NB4 (cell line): ENCODE results near the gene LRFN2.
A peak's percentile ranks its signal among the peaks of the same experiment; 100 is the strongest.

Experiments used
- DNase-seq: peaks from one replicate; pipeline ENCODE4 v3.0.0; 2010; ENCODE audit warnings: low read depth
- H3K4me3 ChIP-seq: one replicate; pipeline ENCODE4 v1.5.1; 2011; ENCODE audit warnings: mild to moderate bottlenecking, low read depth, low read length, moderate library complexity
- MYC ChIP-seq: IDR thresholded peaks from 2 replicates; pipeline ENCODE4 v1.6.1; 2011; ENCODE audit warnings: low read depth, low read length
- POLR2A ChIP-seq: IDR thresholded peaks from 2 replicates; pipeline ENCODE4 v1.6.1; 2011; ENCODE audit warnings: mild to moderate bottlenecking; ENCODE audit not compliant: insufficient read length; ENCODE audit errors: extremely low read depth
- TF ChIP-seq, protein P1 (sequence below): IDR thresholded peaks from one replicate; pipeline ENCODE4 v1.5.1; 2012; ENCODE audit warnings: low read depth, low read length
- TF ChIP-seq, protein P2 (sequence below): IDR thresholded peaks from 2 replicates; pipeline ENCODE4 v1.6.1; 2011; ENCODE audit warnings: low read depth, low read length

Gene LRFN2

DNA sequence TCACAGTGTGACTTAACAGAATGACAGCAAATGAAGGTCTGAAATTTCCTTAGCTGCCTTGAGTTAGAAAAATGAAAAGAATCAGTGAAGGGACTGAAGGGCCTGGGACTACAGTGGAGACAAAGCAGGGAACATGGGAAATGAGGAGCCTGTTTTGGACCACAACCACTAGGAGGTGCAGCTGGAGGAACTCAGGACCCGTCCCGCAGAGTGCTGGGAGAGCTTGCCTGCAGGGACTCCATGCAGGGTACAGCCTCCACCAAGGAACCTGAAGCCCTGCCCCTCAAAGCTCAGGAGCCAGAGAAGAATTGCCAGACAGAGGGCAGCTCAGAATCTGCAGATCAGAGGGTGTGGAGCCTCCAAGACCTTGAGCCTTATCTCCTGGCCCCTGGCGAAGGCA, 50.7 kb downstream of the LRFN2 start:
- TF ChIP-seq MYC, result no peak
- TF ChIP-seq, protein P1, sequence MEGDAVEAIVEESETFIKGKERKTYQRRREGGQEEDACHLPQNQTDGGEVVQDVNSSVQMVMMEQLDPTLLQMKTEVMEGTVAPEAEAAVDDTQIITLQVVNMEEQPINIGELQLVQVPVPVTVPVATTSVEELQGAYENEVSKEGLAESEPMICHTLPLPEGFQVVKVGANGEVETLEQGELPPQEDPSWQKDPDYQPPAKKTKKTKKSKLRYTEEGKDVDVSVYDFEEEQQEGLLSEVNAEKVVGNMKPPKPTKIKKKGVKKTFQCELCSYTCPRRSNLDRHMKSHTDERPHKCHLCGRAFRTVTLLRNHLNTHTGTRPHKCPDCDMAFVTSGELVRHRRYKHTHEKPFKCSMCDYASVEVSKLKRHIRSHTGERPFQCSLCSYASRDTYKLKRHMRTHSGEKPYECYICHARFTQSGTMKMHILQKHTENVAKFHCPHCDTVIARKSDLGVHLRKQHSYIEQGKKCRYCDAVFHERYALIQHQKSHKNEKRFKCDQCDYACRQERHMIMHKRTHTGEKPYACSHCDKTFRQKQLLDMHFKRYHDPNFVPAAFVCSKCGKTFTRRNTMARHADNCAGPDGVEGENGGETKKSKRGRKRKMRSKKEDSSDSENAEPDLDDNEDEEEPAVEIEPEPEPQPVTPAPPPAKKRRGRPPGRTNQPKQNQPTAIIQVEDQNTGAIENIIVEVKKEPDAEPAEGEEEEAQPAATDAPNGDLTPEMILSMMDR, result peak; percentile 8
- peak; percentile 11 for DNase-seq
- no peak overlapping the region for H3K4me3 ChIP-seq

DNA sequence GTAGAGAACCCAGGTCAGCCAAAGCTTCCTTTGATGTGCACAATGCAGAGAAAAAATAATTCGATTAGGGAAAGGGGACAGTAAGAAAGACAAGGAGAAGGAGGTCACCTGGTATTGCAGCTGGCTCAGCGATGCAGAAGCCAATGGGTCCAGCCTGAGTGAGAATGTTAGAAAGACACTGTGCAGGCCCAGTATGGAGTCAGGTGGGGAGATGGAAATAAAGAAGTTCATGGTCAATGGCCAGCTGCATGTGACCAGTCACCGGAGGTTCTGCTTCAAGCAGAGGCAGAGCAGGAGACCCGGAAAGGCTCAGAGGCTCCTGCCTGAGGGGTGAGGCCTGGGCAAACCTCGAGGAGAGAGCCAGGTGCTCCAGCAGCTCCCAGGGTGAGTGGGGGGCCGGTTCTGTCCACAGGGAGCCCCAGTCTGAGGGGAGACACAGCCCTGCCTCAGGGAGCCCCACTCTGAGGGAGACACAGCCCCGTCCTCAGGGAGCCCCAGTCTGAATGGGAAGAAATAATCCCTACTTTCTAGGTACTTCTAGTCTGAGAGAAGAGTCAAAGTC, 51.3 kb downstream of the LRFN2 start:
- TF ChIP-seq, protein P1, result no peak
- TF ChIP-seq POLR2A (no peak), MYC (no peak)
- TF ChIP-seq, protein P2, sequence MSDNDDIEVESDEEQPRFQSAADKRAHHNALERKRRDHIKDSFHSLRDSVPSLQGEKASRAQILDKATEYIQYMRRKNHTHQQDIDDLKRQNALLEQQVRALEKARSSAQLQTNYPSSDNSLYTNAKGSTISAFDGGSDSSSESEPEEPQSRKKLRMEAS, result no peak
- no peak for DNase-seq

DNA sequence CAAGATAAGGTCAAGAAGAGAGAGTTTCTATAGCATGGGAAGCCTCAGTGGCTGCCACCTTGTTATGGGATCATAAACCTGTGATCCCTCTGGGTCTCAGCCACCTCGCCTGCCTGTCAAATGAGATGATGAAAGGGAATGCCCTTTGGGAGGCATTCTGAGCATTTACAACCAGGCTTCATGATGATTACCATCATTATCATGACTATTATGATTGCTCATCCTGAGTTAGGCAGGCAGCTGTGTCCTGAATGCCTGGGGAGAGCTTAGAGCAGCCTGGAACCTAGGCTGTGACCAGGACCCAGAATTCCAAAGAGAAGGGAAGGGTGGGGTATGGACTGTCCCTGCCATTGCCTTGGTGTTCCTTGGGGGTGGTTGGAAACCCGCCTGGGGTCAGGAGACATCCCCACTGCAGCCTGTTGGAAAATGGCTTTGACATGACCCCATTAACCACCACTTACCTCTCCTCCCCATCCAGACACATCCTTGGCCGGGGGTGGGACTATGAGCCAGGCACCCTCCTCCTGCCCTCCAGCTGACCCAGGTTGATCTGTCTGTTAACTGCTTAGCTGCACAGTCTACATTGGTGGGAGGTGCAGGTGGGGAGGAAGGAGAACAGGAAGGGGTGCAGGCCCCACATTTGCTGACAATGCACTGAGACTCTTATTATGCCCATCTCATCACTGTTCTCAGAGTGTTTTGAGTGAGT, 51.9 kb downstream of the LRFN2 start:
- DNase-seq, result no peak
- TF ChIP-seq, protein P1, result no peak
- TF ChIP-seq POLR2A (no peak), MYC (no peak)
- TF ChIP-seq, protein P2, result no peak
- no peak overlapping the region for H3K4me3 ChIP-seq

More for the DNA sequence above, 51.3 kb downstream of the LRFN2 start:
- no peak overlapping the region for H3K4me3 ChIP-seq

DNA sequence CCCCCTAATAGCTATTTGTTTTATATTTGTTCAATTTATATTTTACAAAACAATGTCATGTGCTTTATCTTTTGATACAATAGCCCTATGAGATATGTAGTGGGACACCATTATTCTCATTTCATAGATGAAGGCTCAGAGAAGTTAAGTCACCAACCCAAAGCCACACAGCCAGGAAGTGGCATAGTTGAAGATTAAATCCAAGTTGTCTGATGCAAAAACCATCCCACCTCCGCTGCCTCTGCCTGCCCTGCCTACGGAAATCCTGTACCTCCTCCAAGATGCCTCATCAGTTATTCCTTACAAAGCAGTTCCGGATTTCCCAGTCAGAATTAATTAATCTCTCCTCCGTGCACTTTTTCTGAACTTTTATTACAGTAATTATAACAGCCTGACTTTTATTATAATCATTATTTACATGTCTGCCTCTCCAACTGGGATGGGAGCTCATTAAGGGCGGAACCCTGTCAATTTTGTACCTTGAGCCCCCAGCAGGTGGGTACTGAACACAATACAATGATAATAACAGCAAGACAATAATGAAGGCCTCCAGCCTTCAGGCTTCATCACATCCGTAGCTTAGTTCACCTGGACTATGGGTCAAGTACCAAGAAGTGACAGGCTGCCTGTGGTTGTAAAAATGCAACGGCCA, 54.7 kb downstream of the LRFN2 start:
- no peak for DNase-seq
- no peak overlapping the region for H3K4me3 ChIP-seq
- TF ChIP-seq MYC (no peak), POLR2A (no peak)
- TF ChIP-seq, protein P2, result no peak
- TF ChIP-seq, protein P1, result no peak

DNA sequence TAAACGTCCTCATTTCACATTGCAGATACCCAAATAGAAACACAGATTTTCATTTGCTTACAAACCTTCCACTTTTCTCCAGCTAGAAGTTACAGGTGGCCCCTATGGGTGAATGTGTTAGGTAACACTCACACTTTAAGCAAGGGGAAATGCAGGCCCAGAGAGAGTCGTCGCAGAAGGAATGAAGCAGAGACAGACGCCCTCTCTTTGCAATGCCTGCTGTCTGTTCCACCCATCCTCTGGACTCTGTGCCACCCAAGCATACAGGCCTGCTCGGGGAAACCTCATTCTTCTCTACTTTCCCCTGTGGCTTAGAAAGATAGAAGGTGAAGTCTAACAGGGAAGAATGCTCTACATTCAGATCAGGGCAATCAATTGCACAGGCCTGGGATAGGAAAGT, 57.2 kb downstream of the LRFN2 start:
- TF ChIP-seq, protein P1, result no peak
- TF ChIP-seq POLR2A (no peak), MYC (no peak)
- TF ChIP-seq, protein P2, result no peak
- H3K4me3 ChIP-seq, result no peak overlapping the region
- DNase-seq, result no peak
